ENCODE measurements around the gene HIPK1.
"Not testable (repeated sequence)": the region's sequence is repeated elsewhere in the genome, so short reads cannot be mapped to it uniquely, and the experiment has no call there.

HIPK1 gene

DNA sequence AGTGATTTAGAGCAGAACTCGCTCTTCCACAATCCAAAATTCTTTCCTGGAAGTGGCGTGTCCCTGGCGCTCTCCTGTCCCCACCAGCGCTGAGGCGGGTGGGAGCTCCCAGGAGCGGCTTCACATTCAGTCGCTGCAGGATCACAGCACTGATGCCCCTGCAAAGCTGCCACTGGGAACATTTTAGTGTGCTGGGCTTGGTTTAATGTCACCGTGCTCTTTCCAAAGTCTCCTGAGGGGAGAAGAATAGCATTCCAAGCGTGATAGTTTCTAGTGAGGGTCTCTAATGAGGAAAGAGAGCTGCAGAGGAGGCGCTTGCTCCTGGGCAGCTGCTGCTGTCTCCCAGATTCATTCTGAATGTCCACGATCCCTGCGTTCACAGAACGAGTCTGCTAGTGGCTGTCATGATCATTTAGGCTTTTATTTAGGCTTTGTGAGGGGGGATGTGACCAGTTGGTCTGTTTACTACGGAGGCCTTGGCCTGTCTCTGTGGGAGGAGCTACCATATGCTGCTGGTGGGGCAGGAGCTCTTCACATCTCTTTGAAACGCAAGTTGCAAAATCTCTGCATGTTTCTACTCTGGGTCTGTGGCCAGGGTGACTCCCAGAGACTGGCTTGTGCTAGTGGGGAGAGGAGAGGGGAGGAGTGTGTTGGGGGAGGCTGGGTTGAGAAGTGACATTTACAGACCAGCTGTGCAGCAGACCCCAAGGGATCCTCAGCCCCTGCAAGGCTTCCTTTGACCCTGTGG lies 73.5 kb downstream of the HIPK1 start:
- TF ChIP-seq CTCF (IDR thresholded peaks at IDR 0.05; ENCODE audit: borderline replicate concordance, control extremely low read depth, extremely low read depth, insufficient read depth, missing control alignments), result no peak
- in situ Hi-C loops (cut with MboI; ENCODE audit: low sequenced_read_pairs, unreplicated experiment), result no loop called here
- DNase-seq (ENCODE audit: low spot score), result no peak

DNA sequence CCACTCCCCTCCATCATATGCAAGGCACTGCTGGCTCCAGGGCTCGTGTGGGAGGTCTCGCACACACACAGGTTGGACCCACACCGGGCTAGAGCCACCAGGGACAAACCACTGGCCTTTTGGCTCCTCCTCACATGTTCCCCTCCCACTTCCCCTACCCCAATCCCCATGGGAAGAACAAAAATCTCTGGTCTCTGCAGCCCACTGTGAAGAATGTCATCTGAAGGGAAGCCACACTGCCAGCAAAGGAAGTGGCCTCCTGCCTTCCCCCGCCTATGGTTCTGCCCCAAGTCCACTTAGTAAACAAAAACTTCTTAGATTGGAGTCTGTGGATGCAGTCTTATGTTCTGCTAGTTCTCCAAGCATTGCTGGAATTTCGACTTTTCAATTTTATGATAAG lies 74.3 kb downstream of the HIPK1 start:
- in situ Hi-C loops (cut with MboI; ENCODE audit: low sequenced_read_pairs, unreplicated experiment), result no loop called here
- TF ChIP-seq CTCF (IDR thresholded peaks at IDR 0.05; ENCODE audit: borderline replicate concordance, control extremely low read depth, extremely low read depth, insufficient read depth, missing control alignments), result no peak
- no peak for DNase-seq (ENCODE audit: low spot score)

- DNase-seq (ENCODE audit: low spot score); in situ Hi-C loops (cut with MboI; ENCODE audit: low sequenced_read_pairs, unreplicated experiment): not testable (repeated sequence)
These were observed 77.7 kb downstream of the HIPK1 start for GRCh38 chr1:114006825-114007224.

- no peak for DNase-seq (ENCODE audit: low spot score)
- in situ Hi-C loops (cut with MboI; ENCODE audit: low sequenced_read_pairs, unreplicated experiment), result no loop called here
- no peak for TF ChIP-seq CTCF (IDR thresholded peaks at IDR 0.05; ENCODE audit: borderline replicate concordance, control extremely low read depth, extremely low read depth, insufficient read depth, missing control alignments)
These were observed 79.4 kb downstream of the HIPK1 start for GRCh38 chr1:114008480-114008941.

- no peak for DNase-seq (ENCODE audit: low spot score)
- no peak for TF ChIP-seq CTCF (IDR thresholded peaks at IDR 0.05; ENCODE audit: borderline replicate concordance, control extremely low read depth, extremely low read depth, insufficient read depth, missing control alignments)
- in situ Hi-C loops (cut with MboI; ENCODE audit: low sequenced_read_pairs, unreplicated experiment), result no loop called here
These were observed 79.9 kb downstream of the HIPK1 start for GRCh38 chr1:114008993-114009392.

GRCh38 chr1:114009393-114009792 lies 80.3 kb downstream of the HIPK1 start:
- TF ChIP-seq CTCF (IDR thresholded peaks at IDR 0.05; ENCODE audit: borderline replicate concordance, control extremely low read depth, extremely low read depth, insufficient read depth, missing control alignments), result no peak
- no peak for DNase-seq (ENCODE audit: low spot score)
- in situ Hi-C loops (cut with MboI; ENCODE audit: low sequenced_read_pairs, unreplicated experiment), result no loop called here

- DNase-seq (ENCODE audit: low spot score), result no peak
- in situ Hi-C loops (cut with MboI; ENCODE audit: low sequenced_read_pairs, unreplicated experiment), result no loop called here
- no peak for TF ChIP-seq CTCF (IDR thresholded peaks at IDR 0.05; ENCODE audit: borderline replicate concordance, control extremely low read depth, extremely low read depth, insufficient read depth, missing control alignments)
These were observed 81.5 kb downstream of the HIPK1 start for GRCh38 chr1:114010433-114011184.

Measured in GM13976 (cell line).